HG02973 (cell line): ENCODE measurements around the gene ERO1A.

ENCODE experiments used
- ATAC-seq: cut with Tn5 transposase; IDR thresholded peaks from one replicate; pipeline ENCODE4 v1.9.1; 2021; ENCODE audit warnings: moderate library complexity; ENCODE audit not compliant: unreplicated experiment

The ERO1A gene

GRCh38 chr14:52700701-52701172 is 5.4 kb upstream of the ERO1A start:
- no peak for ATAC-seq

- peak; percentile 45 for ATAC-seq
Measured at GRCh38 chr14:52694761-52695480, 437 bp downstream of the ERO1A start.

- no peak for ATAC-seq
Measured at GRCh38 chr14:52693532-52693931, 1.8 kb downstream of the ERO1A start.

GRCh38 chr14:52693036-52693435 is 2.3 kb downstream of the ERO1A start:
- ATAC-seq: no peak

GRCh38 chr14:52692248-52692962 is 3.0 kb downstream of the ERO1A start:
- no peak for ATAC-seq

- no peak for ATAC-seq
Measured at GRCh38 chr14:52690983-52691760, 4.2 kb downstream of the ERO1A start.

GRCh38 chr14:52686176-52686575 is 9.2 kb downstream of the ERO1A start:
- ATAC-seq: no peak

- no peak for ATAC-seq
Measured at GRCh38 chr14:52683985-52684520, 11.3 kb downstream of the ERO1A start.

- ATAC-seq: no peak
Measured at GRCh38 chr14:52678591-52678990, 16.8 kb downstream of the ERO1A start.

GRCh38 chr14:52663850-52664249 is 31.5 kb downstream of the ERO1A start:
- no peak for ATAC-seq

GRCh38 chr14:52661314-52661713 is 34.0 kb downstream of the ERO1A start:
- ATAC-seq: no peak

- ATAC-seq: no peak
Measured at GRCh38 chr14:52660832-52661231, 34.5 kb downstream of the ERO1A start.

- no peak for ATAC-seq
Measured at GRCh38 chr14:52660325-52660724, 35.0 kb downstream of the ERO1A start.

GRCh38 chr14:52656905-52657304 is 38.5 kb downstream of the ERO1A start:
- ATAC-seq: no peak

GRCh38 chr14:52650774-52651173 is 44.6 kb downstream of the ERO1A start:
- no peak for ATAC-seq

- no peak for ATAC-seq
Measured at GRCh38 chr14:52649511-52649910, 45.8 kb downstream of the ERO1A start.

- no peak for ATAC-seq
Measured at GRCh38 chr14:52641745-52642144, 53.6 kb downstream of the ERO1A start.

GRCh38 chr14:52640137-52640536 is 55.2 kb downstream of the ERO1A start:
- ATAC-seq: no peak

GRCh38 chr14:52619687-52620086 is 75.7 kb downstream of the ERO1A start:
- no peak for ATAC-seq

- ATAC-seq: no peak
Measured at GRCh38 chr14:52618602-52619001, 76.8 kb downstream of the ERO1A start.

- ATAC-seq: no peak
Measured at GRCh38 chr14:52610187-52610586, 85.2 kb downstream of the ERO1A start.
